GM21529 (cell line): ENCODE measurements around the gene PPP1R3G.

Experiments used
- ATAC-seq: cut with Tn5 transposase; IDR thresholded peaks from one replicate; pipeline ENCODE4 v1.9.1; 2021; ENCODE audit not compliant: unreplicated experiment

The PPP1R3G gene

DNA sequence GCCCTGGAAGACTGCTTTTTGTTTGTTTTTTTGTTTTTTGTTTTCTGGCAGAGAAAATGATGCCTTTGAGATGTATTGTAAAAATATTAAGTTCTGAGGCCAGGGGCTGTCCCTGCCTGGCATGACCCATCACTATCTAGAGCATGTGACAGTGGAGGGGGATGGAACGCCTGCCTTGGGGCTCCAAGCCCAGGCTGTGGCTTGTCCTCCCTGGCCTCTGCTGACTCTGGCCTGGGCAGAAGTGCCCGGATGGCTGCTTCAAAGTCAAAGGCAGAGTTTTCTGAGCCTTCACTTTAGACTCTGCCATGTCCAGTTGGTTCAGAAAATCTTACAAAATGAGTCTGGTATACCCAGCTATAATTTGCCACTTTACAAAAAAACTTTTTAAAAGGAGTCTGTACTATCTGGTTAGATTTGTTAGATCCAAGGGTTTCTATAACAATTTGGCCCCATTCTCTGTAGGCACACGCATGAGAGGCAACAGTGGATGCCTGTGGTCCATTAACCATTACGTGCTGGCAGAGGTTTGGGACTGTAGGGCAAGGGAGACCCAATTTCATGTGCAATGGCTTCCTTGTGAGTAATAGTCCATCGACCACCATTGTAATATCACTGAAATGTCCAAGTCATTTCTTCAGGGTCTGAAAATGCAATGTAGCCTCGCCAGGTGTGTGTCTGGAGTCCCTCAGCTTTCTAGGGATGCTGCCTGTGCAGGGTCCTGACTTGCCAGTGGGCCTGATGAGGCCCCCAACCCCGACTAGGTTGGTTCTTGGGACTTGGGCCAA, 8.3 kb downstream of the PPP1R3G start:
- ATAC-seq, result no peak

GRCh38 chr6:5094327-5094726, 9.2 kb downstream of the PPP1R3G start:
- ATAC-seq, result no peak

- ATAC-seq, result peak; percentile 79
Observed at GRCh38 chr6:5095236-5095635, 10.1 kb downstream of the PPP1R3G start.

- no peak for ATAC-seq
Observed at GRCh38 chr6:5096482-5096881, 11.3 kb downstream of the PPP1R3G start.

GRCh38 chr6:5098501-5099270, 13.5 kb downstream of the PPP1R3G start:
- ATAC-seq, result no peak

- no peak for ATAC-seq
Observed at GRCh38 chr6:5099537-5099936, 14.4 kb downstream of the PPP1R3G start.

DNA sequence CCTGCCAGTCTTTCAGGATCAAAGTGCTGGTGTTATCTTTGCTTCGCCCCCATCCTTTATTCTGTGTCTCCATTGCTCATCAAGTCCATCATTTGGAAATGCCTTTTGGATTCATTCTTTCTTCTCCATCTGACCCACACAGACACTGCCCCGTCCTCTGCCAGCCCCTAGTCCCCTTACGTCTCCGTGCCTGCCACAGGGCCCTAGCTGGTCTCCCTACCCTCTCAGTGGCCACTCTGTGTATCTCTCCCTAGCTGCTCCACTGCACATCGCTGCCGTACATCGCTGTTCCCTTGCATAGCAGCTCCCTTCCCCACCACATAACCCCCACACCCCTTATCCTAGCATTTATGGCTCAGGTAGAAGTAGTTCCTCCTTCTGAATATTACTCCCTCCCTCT, 15.7 kb downstream of the PPP1R3G start:
- ATAC-seq, result no peak

- no peak for ATAC-seq
Observed at GRCh38 chr6:5102267-5102970, 17.3 kb downstream of the PPP1R3G start.

GRCh38 chr6:5103250-5103649, 18.1 kb downstream of the PPP1R3G start:
- no peak for ATAC-seq

DNA sequence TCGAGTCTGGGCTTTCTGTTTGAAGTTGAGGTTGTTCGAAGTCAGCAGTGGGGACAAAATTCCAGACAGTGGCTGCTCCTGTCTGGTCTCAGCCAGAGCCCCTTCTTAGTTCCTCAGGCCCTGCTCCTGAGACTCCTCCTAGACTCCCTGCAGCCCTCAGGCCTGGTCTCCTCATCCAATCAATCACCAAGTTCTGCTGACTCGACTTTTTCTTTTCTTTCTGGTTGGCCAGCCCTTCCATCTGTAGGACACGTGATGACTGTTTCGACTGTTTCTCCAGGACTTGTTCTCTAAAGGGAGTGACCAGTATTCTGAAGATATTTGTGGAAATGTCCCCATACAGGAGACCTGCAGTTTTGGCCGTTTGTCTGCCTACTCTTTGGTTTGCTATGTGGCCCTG, 19.5 kb downstream of the PPP1R3G start:
- no peak for ATAC-seq

GRCh38 chr6:5105146-5105545, 20.0 kb downstream of the PPP1R3G start:
- no peak for ATAC-seq

- no peak for ATAC-seq
Observed at GRCh38 chr6:5107341-5107740, 22.2 kb downstream of the PPP1R3G start.

DNA sequence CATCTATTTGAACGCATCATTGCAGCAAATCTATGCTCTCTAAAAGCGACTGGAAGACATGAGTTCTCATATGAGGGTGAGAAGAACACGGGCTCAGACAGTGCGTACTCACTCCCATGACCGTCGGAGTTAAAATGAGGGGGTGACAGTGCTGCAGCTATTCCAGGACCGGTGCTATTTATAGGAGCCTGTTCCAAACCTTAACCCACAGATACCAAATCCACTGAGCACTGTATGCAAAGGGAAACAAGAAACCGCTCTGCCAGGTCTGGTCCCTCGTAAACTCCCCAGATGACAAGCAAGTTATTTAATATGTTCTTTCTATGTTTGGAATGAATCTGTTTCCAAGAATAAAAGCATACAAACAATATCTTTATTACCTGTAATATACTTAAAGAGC, 22.9 kb downstream of the PPP1R3G start:
- no peak for ATAC-seq

- no peak for ATAC-seq
Observed at GRCh38 chr6:5108536-5109150, 23.5 kb downstream of the PPP1R3G start.

GRCh38 chr6:5109436-5109835, 24.3 kb downstream of the PPP1R3G start:
- no peak for ATAC-seq

- no peak for ATAC-seq
Observed at GRCh38 chr6:5110246-5110645, 25.1 kb downstream of the PPP1R3G start.

GRCh38 chr6:5111626-5112025, 26.5 kb downstream of the PPP1R3G start:
- no peak for ATAC-seq

DNA sequence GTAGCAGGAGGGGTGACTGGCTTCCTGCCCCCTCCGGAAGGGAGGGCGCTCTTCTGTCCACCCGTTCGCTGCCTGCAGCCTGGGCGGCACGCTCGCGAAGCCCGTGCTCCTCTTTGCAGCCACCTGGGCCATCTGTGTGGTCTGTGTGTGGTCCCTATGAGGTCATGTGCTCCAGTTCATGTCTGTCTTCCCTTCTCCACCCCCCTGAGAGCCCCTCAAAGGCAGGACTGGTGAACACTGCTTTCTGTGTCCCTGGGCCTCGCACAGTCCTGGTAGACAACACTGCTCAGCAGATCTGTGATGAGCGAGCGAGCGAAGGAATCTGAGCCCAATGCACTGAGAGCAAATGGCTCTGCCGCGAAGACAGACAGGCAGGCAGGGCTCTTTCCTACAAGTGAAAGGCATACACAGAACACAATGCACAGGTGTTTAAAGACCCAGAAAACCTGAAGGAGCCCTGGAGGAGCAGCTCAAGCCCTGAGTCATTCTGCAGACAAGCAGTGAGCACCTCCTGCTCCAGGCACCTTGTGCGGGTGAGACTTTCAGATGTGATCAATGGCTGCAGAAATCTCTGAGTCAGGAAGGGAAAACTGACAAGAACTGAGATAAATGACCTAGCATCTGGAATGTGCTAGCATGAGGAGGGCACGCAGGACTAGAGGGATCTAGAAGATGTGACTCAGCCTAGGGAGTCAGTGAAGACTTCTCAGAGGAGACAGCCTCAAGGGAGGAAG, 27.1 kb downstream of the PPP1R3G start:
- no peak for ATAC-seq

- ATAC-seq, result no peak
Observed at GRCh38 chr6:5113096-5113495, 28.0 kb downstream of the PPP1R3G start.

DNA sequence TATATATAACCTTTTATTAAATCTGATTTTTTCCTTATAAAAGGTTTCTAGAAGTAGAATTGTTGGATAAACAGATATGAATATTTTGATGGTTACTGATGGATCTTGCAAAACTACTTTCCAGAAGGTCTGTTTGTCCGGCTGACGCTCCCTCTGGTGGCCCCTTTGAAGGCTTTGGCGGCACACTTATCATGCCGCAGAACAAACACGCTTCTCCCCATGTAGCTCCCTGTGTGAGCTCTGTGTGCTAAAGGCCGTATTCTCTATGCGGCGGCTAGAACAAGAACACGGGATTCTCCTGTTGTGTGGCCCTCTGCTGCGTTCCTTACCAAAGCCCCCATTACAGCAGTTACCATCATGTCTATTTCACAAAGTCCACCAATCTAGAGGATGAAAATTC, 30.0 kb downstream of the PPP1R3G start:
- ATAC-seq, result no peak
